ENCODE results near the gene EXPH5.

Gene EXPH5

GRCh38 chr11:108508653-108509593 is 84.6 kb downstream of the EXPH5 start:
- DNase-seq: no peak

- no peak for DNase-seq
Measured at GRCh38 chr11:108501396-108501795, 92.2 kb downstream of the EXPH5 start.

- DNase-seq: no peak
Measured at GRCh38 chr11:108500721-108501120, 92.8 kb downstream of the EXPH5 start.

GRCh38 chr11:108500169-108500568 is 93.4 kb downstream of the EXPH5 start:
- no peak for DNase-seq

GRCh38 chr11:108498816-108499408 is 94.7 kb downstream of the EXPH5 start:
- no peak for DNase-seq

- peak; percentile 12 to 33 for DNase-seq
Measured at GRCh38 chr11:108498046-108498815, 95.3 kb downstream of the EXPH5 start, which contains the start of gene POGLUT3. POGLUT3 (minus strand) TSS chr11:108498384; CDS start chr11:108498366, 18 bp downstream.

GRCh38 chr11:108497317-108498045 is 96.1 kb downstream of the EXPH5 start:
- peak; percentile 48 to 73 for DNase-seq

GRCh38 chr11:108496643-108497256 is 96.8 kb downstream of the EXPH5 start:
- no peak for DNase-seq

GRCh38 chr11:108495326-108495725 is 98.2 kb downstream of the EXPH5 start:
- DNase-seq: no peak

GRCh38 chr11:108494182-108494581 is 99.4 kb downstream of the EXPH5 start:
- no peak for DNase-seq

- DNase-seq: no peak
Measured at GRCh38 chr11:108491936-108492335, 101.6 kb downstream of the EXPH5 start.

- no peak for DNase-seq
Measured at GRCh38 chr11:108486828-108487227, 106.7 kb downstream of the EXPH5 start.

GRCh38 chr11:108486331-108486730 is 107.2 kb downstream of the EXPH5 start:
- no peak for DNase-seq

GRCh38 chr11:108483163-108483562 is 110.4 kb downstream of the EXPH5 start:
- no peak for DNase-seq

- DNase-seq: no peak
Measured at GRCh38 chr11:108474664-108475463, 118.7 kb downstream of the EXPH5 start.

GRCh38 chr11:108472681-108473080 is 120.9 kb downstream of the EXPH5 start:
- no peak for DNase-seq

- no peak for DNase-seq
Measured at GRCh38 chr11:108468478-108468864, 125.1 kb downstream of the EXPH5 start.

GRCh38 chr11:108467091-108467823 is 126.3 kb downstream of the EXPH5 start, which contains the start of gene C11orf65:
C11orf65 (minus strand) TSS chr11:108467529; CDS start chr11:108461559, 5,970 bp downstream.
- DNase-seq: peak; percentile 88 to 93

- no peak for DNase-seq
Measured at GRCh38 chr11:108466405-108466804, 127.2 kb downstream of the EXPH5 start.
